ENCODE measurements around the gene C2CD2.

The C2CD2 gene

DNA sequence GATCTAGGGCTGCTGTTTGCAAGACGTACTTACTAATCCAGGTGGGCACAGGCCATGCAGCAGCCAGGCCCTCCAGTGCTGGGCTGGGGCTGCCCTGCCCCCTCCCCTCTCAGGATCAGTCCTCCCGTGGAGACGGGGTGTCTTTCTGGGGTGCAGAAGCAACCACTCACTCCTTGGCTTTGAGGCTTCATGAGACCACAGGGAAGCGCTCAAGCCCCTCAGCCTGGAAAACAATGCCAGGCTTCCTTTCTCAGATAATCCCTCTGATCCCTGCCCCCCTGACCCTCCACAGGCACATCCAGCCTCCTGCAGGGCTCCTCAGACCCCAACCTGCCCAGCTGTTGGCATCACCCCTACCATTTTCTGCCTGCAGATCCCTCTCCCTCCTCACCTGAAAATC lies 13.9 kb upstream of the C2CD2 start:
- TF ChIP-seq GATA2 (IDR thresholded peaks at IDR 0.05; ENCODE audit: low read depth, low read length), result no peak
- TF ChIP-seq GATA3 (IDR thresholded peaks at IDR 0.05; ENCODE audit: low read depth, low read length), result no peak

DNA sequence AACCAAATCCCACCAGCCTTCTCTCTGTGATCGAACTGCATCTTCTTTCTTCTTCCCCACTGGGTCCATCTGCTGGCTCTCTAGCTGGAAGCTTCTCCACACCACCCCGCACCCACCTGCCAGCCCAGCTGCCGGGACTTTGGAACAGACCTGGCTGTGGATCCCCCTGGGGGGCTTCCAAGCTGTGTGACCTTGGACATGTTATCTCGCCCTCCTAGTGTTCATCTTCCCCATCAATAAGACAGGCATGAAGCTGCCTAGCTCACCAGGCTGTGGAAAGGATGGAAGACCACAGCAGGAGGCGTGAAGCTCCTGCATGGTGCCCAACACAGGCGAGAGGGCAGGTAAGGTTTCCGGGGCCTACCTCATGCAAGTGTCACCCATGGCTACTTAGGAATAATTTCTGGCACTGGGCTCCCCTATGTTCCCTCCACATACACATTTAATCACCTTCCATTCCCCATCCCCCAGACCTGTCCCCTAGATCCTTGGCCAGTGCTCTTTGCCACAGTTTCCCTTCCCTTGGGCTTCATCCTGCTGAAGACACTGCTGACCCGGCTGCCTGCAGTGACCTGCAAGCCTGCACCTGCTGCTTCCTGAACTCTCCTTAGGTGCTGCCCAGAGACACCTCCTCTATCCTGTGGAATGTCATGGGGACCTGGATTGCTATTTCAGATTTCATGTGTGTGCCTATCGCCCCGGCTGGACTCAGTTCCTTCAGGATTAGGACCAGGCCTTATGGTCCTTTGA lies 13.2 kb upstream of the C2CD2 start:
- no peak for TF ChIP-seq GATA2 (IDR thresholded peaks at IDR 0.05; ENCODE audit: low read depth, low read length)
- TF ChIP-seq GATA3 (IDR thresholded peaks at IDR 0.05; ENCODE audit: low read depth, low read length), result no peak

DNA sequence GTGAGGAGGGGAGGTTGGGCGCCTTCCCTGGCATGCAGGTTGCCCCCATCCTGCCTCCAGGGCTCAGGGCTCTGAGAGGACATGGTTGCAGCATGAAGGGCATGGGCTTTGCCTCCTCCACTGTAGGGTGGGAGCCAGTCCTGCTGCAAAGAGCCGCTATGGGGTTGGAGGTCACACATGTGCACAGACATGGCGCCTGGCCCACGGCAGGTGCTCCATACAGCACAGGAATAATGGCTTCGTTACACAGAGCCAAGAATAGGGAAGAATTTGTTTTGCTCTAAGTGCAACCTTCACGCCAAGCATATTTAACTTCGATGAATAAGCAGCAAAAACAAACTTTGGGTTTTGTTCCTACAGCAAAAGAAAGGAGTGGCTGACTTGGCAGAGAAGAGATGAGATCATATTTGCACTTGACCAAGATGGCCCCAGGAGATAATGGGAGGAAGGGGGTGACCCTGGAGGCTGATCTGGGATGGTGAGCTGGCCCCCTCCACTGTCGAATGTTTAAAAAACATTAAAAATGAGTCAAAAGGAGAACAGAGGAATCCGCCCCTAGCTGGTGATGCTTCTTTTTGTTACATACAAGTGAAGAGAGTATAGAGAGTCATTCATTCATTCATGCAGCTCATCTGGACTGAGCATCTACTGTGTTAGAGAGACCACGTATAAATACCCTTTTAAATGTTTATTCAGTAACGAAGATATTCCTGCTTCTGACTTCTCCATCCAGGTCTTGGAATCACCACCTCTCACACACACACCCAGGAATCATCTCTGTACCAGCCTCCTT lies 12.4 kb upstream of the C2CD2 start:
- TF ChIP-seq GATA3 (IDR thresholded peaks at IDR 0.05; ENCODE audit: low read depth, low read length), result no peak

DNA sequence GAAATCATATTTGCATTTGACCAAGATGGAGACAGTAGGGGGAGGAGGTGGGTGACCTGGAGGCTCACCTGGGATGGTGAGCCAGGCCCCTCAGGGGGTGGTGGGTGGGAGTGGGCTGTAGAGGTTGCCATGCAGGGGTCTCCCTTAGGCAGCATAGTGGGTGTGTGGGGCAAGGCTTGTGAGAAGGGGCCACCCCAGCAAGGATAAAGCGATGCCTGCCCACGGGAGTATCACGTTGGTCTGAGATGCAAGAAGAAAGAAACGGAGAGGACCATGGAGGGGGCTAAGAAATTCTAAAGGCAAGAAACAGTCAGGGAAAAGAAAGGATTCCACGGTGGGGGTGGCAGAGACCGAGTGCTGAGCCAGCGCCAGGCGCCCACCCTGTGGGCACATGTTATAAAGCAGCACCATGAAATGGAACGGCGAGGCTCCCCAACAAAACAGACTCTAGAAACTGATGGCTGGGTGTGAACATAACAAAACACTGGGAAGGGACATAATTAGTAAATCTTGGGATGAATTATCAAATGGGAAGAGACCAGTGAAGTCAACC lies 11.7 kb upstream of the C2CD2 start:
- TF ChIP-seq GATA2 (IDR thresholded peaks at IDR 0.05; ENCODE audit: low read depth, low read length), result no peak
- no peak for TF ChIP-seq GATA3 (IDR thresholded peaks at IDR 0.05; ENCODE audit: low read depth, low read length)

DNA sequence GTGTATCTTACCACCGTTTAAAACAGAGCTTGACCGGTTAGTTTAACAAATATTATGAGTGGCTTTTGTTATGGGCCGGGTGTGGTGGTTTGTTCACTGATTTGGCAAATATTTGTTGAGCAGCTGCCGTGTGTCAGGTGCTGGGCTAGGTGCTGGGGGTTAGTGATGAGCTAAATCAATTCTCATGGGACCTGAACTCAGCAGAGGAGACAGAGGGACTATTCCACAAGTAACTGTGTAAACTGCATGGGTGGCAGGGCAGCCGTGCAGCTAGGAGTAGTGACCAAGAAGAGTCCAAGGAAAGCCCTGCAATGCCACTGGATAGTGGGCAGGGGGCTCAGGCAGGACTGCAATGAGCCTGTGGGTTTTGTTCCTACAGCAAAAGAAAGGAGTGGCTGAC lies 11.2 kb upstream of the C2CD2 start:
- TF ChIP-seq GATA2 (IDR thresholded peaks at IDR 0.05; ENCODE audit: low read depth, low read length) (no peak), GATA3 (IDR thresholded peaks at IDR 0.05; ENCODE audit: low read depth, low read length) (no peak)

DNA sequence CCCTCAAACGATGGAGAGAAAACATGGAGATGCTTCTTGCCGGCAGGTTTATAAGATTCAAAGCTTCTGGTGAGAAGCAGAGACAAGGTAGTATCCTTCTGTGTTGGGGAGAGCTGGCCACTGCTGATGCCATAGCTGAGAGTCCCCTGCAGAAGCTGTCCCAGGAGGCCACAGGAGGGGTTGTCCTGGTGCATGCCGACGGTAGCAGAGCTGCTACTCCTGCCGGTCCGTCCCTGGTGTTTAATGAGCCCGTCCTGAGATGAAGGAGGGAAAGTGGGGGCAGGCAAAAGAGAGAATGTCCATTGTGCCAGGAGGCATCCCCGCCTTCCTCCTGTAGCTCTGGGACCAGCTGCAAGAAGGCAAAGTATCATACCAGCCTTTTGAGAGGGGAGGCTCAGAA lies 10.4 kb upstream of the C2CD2 start:
- TF ChIP-seq GATA2 (IDR thresholded peaks at IDR 0.05; ENCODE audit: low read depth, low read length), result no peak
- no peak for TF ChIP-seq GATA3 (IDR thresholded peaks at IDR 0.05; ENCODE audit: low read depth, low read length)

DNA sequence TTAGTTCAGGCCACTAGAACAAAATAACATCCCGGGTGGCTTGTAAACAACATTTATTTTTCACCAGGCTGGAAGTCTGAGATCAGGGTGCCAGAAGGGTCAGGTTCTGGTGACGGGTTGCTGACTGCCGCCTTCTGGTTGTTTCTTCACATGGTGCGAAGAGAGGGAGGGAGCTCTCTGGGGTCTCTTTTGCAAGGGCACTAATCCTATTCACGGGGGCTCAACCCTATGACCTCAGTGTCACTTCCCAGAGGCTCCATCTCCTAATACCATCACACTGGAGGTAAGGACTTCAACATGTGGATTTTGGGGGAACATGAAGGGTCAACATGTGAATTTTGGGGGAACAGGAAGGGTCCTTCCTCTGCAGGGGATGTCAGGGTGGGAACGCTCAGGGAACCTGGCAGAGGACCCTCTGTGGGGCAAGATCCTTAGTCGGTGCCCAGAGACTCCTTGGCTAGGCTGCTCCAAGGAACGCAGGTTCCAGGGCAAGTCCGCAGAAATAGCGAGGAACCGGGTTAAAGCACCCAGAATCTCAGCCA lies 8.7 kb upstream of the C2CD2 start:
- no peak for TF ChIP-seq GATA2 (IDR thresholded peaks at IDR 0.05; ENCODE audit: low read depth, low read length)
- no peak for TF ChIP-seq GATA3 (IDR thresholded peaks at IDR 0.05; ENCODE audit: low read depth, low read length)

DNA sequence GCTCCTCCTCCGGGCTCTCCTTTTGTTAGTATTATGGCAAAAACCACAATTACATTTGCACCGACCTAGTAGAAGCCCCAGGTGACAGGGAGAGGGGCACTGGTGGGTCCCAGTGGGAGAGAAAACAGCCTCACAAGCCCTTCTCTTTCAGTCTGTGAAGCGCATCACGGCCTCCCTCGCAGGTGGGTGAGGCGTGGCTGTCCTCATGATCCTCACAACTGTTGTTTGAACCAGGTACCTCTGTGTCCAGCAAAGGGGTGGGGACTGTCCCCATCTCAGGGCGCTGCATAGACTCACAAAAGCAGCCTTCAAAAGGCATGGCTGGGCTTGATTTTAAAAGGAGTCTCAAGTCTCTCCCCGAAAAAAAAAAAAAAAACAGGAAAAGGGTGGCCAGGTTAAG lies 7.9 kb upstream of the C2CD2 start:
- TF ChIP-seq GATA2 (IDR thresholded peaks at IDR 0.05; ENCODE audit: low read depth, low read length) (no peak), GATA3 (IDR thresholded peaks at IDR 0.05; ENCODE audit: low read depth, low read length) (no peak)

DNA sequence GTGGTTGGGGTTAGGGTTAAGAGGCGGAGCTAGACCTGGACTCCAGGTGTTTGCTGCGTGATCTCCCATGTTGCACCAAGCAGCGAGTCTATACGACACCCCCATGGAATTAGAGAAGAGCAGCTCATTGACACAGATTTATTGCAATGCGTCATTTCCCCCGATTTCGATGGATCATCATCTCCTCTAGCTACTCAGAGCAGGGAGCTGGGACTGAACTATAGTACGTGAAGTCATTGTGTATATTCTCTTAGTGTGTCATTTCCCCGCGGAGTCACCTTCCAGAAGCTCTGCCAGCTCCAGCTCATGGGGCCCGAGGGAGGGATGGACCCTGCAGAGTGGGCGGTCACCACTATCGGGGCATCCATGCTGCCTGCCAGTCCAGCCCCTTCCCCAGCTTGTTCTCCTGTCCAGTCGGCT lies 7.5 kb upstream of the C2CD2 start:
- TF ChIP-seq GATA3 (IDR thresholded peaks at IDR 0.05; ENCODE audit: low read depth, low read length) (no peak), GATA2 (IDR thresholded peaks at IDR 0.05; ENCODE audit: low read depth, low read length) (no peak)

DNA sequence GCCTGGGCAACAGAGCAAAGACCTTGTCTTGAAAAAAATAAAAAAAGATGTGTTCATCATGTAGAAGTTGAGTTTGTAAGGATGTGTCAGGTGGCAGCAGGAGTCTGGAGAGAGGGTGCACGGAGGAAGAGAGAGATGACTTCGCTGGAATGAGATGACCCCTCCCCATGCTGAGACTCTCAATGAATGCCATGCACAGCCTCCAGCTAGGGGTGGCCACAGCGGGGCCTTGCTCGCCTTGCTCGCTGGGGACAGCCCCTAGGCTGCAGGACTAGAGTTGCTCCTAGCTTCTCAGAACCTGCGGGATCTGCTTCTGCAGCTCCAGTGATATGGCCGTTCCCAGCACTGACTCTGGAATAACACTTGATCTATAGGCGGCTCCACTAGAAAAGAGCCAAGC lies 6.6 kb upstream of the C2CD2 start:
- no peak for TF ChIP-seq GATA3 (IDR thresholded peaks at IDR 0.05; ENCODE audit: low read depth, low read length)
- TF ChIP-seq GATA2 (IDR thresholded peaks at IDR 0.05; ENCODE audit: low read depth, low read length), result no peak

DNA sequence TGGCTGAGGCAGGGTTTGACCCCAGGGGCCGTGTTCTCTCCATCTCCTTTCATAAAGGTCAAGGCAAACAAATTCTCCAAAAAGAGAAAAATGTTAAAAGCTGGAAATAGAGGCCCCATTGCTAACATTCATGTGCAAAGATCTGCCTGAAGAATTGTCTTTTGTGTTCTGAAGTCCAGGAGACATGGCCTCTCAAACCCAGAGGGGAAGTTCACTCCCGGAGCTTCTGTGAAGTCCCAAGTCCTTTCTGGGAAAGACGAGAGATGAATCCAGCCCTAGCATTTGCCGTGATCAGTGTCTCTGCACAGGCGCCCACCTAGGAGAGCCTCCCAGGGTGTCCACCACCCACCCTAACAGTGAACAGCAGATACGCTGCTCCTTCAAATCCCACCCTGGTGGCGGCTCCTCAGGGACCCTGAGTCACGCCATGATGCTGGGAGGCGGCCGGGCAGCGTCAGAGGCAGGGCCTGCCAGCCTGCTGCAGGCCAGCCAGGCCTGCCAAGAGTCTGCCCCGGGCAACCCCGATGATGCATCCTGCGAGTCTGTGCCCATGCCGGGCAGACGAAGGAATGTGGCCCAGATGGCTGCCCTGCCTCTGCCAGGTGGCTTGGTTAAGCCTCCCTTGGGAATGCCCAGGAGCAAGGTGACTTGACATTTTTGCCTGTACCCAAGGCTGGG lies 5.2 kb upstream of the C2CD2 start:
- no peak for TF ChIP-seq GATA2 (IDR thresholded peaks at IDR 0.05; ENCODE audit: low read depth, low read length)
- TF ChIP-seq GATA3 (IDR thresholded peaks at IDR 0.05; ENCODE audit: low read depth, low read length), result no peak

DNA sequence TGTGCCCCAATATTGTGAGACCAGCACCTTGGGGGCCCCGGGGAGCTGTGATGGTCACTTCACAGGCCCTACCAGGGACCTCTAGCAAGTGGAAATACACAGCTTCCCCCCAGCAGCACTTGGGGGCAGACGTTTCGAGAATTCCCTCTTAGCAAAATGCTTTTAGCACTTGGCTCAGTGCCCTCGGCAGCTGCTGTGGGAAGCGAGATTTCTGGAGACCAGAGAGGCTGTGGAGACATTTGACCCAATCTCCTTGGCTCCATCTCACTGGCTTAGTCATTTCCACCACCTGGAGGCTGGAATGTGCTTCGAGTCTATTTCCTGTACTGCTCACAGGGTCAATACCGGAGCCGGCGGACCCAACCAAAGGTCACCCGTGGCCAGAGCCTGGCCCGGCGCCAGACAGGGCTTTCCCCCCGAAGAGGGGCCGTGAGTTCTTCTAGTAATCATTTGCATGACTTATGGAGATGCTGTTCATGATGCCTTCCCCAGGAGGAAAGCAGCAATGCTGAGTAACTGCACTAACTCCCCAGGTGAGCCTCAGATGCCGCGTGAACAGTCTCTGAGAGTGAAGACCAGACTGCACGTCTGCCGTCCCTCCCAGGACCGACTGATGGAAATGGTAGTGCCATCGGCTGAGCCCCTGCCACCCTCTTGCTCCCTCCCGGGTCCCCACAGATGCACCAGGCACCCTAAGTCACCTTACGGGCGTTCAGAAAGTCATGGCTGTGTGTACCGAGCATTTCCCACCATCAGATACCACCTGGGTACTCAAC lies 4.4 kb upstream of the C2CD2 start:
- TF ChIP-seq GATA3 (IDR thresholded peaks at IDR 0.05; ENCODE audit: low read depth, low read length) (no peak), GATA2 (IDR thresholded peaks at IDR 0.05; ENCODE audit: low read depth, low read length) (no peak)

DNA sequence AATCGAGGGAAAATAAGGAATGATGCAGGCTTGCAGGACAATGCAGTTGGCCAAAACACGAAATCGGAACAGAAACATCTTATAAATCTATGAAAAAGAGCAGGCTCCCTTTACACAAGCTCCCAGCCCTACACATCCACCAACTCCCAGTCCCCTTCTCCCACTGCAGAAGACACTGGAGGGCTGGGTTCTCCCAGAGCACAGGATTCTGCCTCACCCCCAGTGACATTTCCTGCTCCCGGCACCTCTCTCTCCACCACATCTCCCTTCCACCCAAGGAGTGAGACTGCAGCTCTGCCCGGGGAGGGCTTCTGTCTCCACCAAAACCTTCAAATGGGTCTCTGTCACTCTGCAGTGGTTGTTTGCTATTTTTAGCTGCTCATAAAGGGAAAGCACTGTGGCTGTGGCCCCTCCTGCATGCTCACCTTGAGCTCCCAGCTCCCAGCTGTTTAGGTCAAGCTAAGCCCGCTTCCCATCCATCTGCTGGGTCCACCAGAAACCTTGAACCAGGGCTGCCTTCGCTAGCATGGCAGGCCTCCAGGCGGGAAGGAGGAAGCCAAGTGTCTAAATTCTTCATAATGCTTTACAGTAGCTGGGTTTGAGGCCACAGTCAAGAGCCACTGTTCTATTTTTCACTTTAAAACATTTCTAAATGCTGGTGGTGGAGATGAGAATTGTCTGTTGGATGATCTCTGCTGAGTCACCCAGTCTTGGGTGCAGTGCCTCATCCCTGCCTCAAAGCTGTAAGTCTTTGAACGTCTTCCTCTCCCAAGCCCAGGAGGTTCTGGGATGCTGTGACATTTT lies 3.3 kb upstream of the C2CD2 start:
- no peak for TF ChIP-seq GATA2 (IDR thresholded peaks at IDR 0.05; ENCODE audit: low read depth, low read length)
- no peak for TF ChIP-seq GATA3 (IDR thresholded peaks at IDR 0.05; ENCODE audit: low read depth, low read length)

Measured in SH-SY5Y (cell line).